NCI-H226 (cell line): ENCODE data around the gene ZBTB4.
"Not testable (repeated sequence)": the region's sequence is repeated elsewhere in the genome, so short reads cannot be mapped to it uniquely, and the experiment has no call there.

Experiments used
- DNase-seq: peaks from one replicate; pipeline ENCODE4 v3.0.0-alpha.2; 2015

Gene ZBTB4

GRCh38 chr17:7490144-7490543 is 10.7 kb upstream of the ZBTB4 start:
- no peak for DNase-seq

GRCh38 chr17:7486181-7486580 is 6.8 kb upstream of the ZBTB4 start:
- no peak for DNase-seq

DNA sequence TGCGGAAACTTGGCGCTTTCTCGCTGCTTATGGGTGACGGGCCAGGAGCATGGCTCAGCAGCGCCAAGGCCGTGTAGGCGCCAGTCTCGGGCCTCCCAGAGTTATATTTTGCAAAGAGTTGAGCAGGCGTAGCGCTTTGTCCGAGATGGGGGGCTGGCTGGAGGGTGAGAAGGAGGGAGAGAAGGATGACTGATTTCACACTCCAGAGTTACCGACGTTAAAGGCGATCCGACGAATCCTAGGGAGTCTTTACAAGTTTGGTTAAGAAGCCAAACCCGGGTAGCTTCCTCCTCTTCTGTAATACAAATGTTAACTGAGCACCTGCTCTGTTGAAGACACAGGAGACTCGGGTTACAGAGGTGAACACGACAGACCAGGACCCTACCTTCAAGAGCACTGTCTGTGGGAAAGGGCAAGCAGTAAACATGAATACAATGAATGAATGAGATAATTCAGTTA is 5.5 kb upstream of the ZBTB4 start:
- DNase-seq: no peak

DNA sequence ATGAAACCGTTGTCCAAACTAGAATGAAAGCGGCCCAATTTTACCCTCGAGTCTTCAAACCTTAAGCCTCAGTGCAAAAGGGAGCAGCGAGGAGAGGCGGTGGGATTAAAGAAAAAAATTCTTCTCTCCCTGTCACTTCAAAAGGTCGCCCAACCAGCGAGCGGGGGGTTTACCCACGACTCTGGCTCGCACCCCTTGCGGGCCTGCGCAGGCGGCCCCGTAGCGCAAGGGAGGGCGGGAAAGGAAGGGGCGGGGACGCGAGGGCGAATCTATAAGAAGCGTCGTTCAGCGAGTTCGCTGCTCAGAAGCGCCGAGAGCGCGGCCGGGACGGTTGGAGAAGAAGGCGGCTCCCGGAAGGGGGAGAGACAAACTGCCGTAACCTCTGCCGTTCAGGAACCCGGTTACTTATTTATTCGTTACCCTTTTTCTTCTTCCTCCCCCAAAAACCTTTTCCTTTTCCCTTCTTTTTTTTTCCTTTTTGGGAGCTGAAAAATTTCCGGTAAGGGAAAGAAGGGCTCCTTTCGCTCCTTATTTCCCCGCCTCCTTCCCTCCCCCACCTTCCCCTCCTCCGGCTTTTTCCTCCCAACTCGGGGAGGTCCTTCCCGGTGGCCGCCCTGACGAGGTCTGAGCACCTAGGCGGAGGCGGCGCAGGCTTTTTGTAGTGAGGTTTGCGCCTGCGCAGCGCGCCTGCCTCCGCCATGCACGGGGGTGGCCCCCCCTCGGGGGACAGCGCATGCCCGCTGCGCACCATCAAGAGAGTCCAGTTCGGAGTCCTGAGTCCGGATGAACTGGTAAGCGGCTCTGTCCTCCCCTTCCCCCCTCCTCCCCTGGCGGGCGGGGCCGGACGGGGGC is 4.9 kb upstream of the ZBTB4 start, which contains the start of gene POLR2A:
Gene POLR2A (plus strand): TSS at position 300 of the 852 bp plus-strand sequence.
- peak; percentile 96 for DNase-seq

DNA sequence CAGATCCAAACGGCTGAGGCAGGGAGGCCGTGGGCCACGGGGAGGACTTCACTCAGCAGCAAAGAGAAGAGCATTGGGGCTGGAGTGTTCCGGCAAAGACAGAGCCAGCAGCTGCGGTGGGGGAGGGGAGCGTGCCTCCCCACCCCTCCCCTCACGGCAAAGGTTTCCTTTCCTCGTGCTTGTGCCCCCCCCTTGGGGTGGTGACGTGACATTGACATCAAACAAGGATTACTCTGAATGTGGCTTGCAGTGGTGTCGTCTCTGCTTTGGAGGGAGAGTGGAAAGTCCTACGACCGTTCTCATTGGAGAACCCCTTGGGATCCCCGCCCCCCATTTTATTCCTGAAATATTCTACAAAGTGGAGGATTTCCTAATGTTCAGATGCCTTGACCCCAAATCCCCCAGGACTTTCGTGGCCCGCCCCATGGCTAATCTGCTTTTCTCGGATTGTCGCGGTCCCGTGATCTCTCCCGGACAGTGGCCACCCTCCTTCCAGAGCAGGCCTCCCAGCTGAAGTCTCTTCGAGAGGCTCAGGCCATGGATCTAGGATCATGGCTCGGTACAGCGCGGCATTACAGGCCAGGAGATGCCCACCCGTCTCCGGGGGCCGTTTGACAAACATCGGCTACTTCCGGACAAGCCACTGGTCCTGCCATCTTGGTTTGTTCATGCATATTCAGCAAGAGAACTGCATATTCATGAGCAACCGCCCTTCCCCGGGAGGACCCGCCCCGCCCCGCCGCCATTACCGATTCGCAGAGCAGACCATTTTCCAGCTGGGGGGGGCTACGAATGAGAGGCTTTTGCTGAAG is 4.0 kb upstream of the ZBTB4 start:
- peak; percentile 80 for DNase-seq

- DNase-seq: not testable (repeated sequence)
Measured at GRCh38 chr17:7482742-7483088, 3.3 kb upstream of the ZBTB4 start.

- not testable (repeated sequence) for DNase-seq
Measured at GRCh38 chr17:7481842-7482741, 2.7 kb upstream of the ZBTB4 start.

- DNase-seq: not testable (repeated sequence)
Measured at GRCh38 chr17:7481275-7481674, 1.8 kb upstream of the ZBTB4 start, which contains the start of gene SLC35G6. TSS of gene SLC35G6 (plus strand) at chr17:7481446. CDS start at chr17:7481517, 71 bp downstream.

- no peak for DNase-seq
Measured at GRCh38 chr17:7480089-7480384, 606 bp upstream of the ZBTB4 start.

DNA sequence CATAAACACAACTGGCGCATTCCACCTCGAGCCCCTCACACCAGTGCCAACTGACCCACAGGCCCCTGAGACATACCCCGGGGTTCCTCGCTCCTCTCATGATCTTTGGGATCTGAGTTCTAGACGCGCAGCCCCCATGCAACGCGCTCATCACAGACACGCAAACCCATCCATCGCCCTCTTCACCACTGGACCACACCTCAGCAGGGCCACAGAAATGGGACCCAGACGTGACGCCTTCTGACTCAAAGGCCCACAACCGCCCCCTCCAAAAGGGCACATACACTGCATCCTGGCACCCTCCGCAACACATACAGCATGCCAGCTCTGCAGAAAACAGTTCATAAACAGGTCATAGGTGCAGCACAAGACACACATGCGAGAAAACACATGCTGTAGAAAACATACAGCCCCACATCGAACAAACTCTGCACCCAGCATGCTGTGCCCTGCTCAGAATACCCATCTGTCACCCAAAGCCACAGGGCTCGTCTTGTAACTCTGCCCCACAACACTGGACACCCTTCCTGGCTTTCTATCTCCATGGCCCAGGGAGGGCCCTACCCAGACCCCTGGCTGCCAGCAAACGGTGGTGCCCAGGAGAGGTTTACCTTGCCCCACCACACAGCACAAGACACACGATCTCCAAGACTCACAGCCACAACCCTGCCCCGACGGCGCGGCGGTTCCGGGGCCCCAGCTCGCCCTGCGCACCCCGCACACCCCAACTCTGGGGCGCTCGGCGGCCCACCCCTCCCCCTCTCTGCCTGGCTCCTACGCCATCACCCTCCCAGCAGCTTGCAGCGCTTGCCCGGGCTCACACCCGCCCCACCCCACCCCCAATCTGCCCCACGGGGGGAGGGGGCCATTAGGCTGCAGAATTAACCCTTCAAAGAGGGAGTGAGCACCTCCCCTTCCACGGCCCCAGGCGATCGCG is 887 bp downstream of the ZBTB4 start:
- peak; percentile 19 for DNase-seq

GRCh38 chr17:7477392-7478275 is 1.8 kb downstream of the ZBTB4 start:
- no peak for DNase-seq

GRCh38 chr17:7476951-7477350 is 2.5 kb downstream of the ZBTB4 start:
- DNase-seq: no peak

GRCh38 chr17:7476494-7476893 is 2.9 kb downstream of the ZBTB4 start:
- DNase-seq: peak; percentile 71

GRCh38 chr17:7475764-7476422 is 3.5 kb downstream of the ZBTB4 start:
- DNase-seq: no peak

GRCh38 chr17:7474767-7475166 is 4.7 kb downstream of the ZBTB4 start:
- DNase-seq: not testable (repeated sequence)

GRCh38 chr17:7471729-7472128 is 7.7 kb downstream of the ZBTB4 start:
- no peak for DNase-seq

- DNase-seq: not testable (repeated sequence)
Measured at GRCh38 chr17:7470457-7470973, 8.9 kb downstream of the ZBTB4 start.

DNA sequence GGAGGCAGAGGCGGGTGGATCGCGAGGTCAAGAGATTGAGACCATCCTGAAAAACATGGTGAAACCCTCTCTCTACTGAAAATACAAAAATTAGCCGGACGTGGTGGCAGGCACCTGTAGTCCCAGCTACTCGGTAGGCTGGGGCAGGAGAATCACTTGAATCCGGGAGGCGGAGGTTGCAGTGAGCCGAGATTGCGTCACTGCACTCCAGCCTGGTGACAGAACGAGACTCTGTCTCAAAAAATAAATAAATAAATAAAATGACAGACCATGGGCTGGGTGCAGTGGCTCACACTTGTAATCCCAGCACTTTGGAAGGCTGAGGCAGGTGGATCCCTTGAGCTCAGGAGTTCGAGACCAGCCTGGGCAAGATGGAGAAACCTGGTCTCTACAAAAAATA is 9.6 kb downstream of the ZBTB4 start:
- DNase-seq: not testable (repeated sequence)

- DNase-seq: no peak
Measured at GRCh38 chr17:7468804-7469389, 10.5 kb downstream of the ZBTB4 start.
